GM12878 (cell line): ENCODE data around the gene ANLN. TPM values are rescaled to one million over a fixed set of nuclear protein-coding genes. Genes with fewer than 3 reads are reported as not detected.

Experiments used
- ATAC-seq: fragments of 200-7000 bp; cut with Tn5 transposase; 3 replicates; pipeline ENCODE4 v1.9.1; 2020; ENCODE audit warnings: mild to moderate bottlenecking, moderate library complexity
- BruUV-seq: library from RNA; stranded (reverse); fragments of 400-500 nt; replicated peaks from 2 replicates; lab custom pipeline; 2021; lab: Mats Ljungman, UMichigan
- CTCF ChIA-PET: fragments of 300-600 bp; sonication (Branson Sonifier 250); formaldehyde crosslinking; extraction: SDS; loops from one replicate; lab custom pipeline; 2021; ENCODE audit warnings: inconsistent platforms; lab: Yijun Ruan, JAX
- POLR2A ChIA-PET: fragments of 350-600 bp; formaldehyde crosslinking; extraction: SDS; loops from one replicate; lab custom pipeline; 2021; ENCODE audit warnings: inconsistent platforms; lab: Charles Lee
- RAD21 ChIA-PET: fragments of 300-600 bp; sonication (Branson Sonifier 250); formaldehyde crosslinking; loops from one replicate; lab custom pipeline; 2023; ENCODE audit warnings: antibody characterized with exemption; ENCODE audit not compliant: unreplicated experiment; lab: Charles Lee
- SMC1A ChIA-PET: fragments of 300-600 bp; sonication (Branson Sonifier 250); formaldehyde crosslinking; loops from one replicate; lab custom pipeline; 2023; ENCODE audit not compliant: unreplicated experiment, uncharacterized antibody; lab: Charles Lee
- DNase-seq: peaks from one replicate; pipeline ENCODE4 v3.0.0-alpha.2; 2011; ENCODE audit warnings: low read depth, low spot score
- FAIRE-seq: peaks from 3 replicates; lab custom pipeline; 2011; peaks lifted over from hg19 to GRCh38; lab: Jason Lieb, UNC
- H2AFZ ChIP-seq: 2 replicates; pipeline ENCODE4 v1.6.0; 2011; ENCODE audit warnings: low read depth, low read length, control low read depth; ENCODE audit not compliant: control insufficient read depth
- H3K27ac ChIP-seq: 2 replicates; pipeline ENCODE4 v1.5.1; 2011; ENCODE audit warnings: control low read depth; ENCODE audit not compliant: control insufficient read depth, insufficient read depth
- H3K27me3 ChIP-seq, 2 experiments: replicated peaks in 1 of 2; 2 replicates each; pipeline versions ENCODE4 v1.6.0 to v1.6.1; 2011; ENCODE audit warnings: low read length in 1 of 2; ENCODE audit not compliant: control insufficient read depth in 2 of 2, insufficient read depth in 2 of 2
- H3K36me3 ChIP-seq, 2 experiments: 2 replicates each; pipeline ENCODE4 v1.5.1; 2011; ENCODE audit warnings: low read length in 1 of 2; ENCODE audit not compliant: control insufficient read depth in 2 of 2, insufficient read depth in 2 of 2
- H3K4me1 ChIP-seq: 2 replicates; pipeline ENCODE4 v1.6.1; 2011; ENCODE audit warnings: mild to moderate bottlenecking, low read length, moderate library complexity, mixed read lengths; ENCODE audit not compliant: control insufficient read depth, insufficient read depth
- H3K4me2 ChIP-seq: 2 replicates; pipeline ENCODE4 v1.6.0; 2011; ENCODE audit warnings: control low read depth; ENCODE audit not compliant: control insufficient read depth, insufficient read depth
- H3K4me3 ChIP-seq: fragments of 200-600 bp; sonication (generic); 2 replicates; pipeline ENCODE4 v1.5.1; 2016
- H3K79me2 ChIP-seq: 2 replicates; pipeline ENCODE4 v1.6.0; 2011; ENCODE audit warnings: low read length; ENCODE audit not compliant: control insufficient read depth, insufficient read depth
- H3K9ac ChIP-seq: 2 replicates; pipeline ENCODE4 v1.8.0; 2011; ENCODE audit warnings: low read length, control low read depth, mixed read lengths; ENCODE audit not compliant: control insufficient read depth, insufficient read depth
- H3K9me3 ChIP-seq: replicated peaks from 3 replicates; pipeline ENCODE4 v1.5.1; 2011; ENCODE audit warnings: mild to moderate bottlenecking, low read length; ENCODE audit not compliant: control insufficient read depth, insufficient read depth
- H4K20me1 ChIP-seq: 2 replicates; pipeline ENCODE4 v1.6.0; 2011; ENCODE audit not compliant: control insufficient read depth, insufficient read depth
- BHLHE40 ChIP-seq, 2 experiments: fragments of 450-650 bp in 1 of 2; IDR thresholded peaks; 2 replicates each; pipeline ENCODE4 v1.6.1; 2011 to 2017; ENCODE audit warnings: low read depth in 2 of 2, borderline replicate concordance in 1 of 2, improper control_type of control experiment in 1 of 2, low read length in 1 of 2, mild to moderate bottlenecking in 1 of 2
- CREM ChIP-seq: IDR thresholded peaks from 2 replicates; pipeline ENCODE4 v1.6.1; 2014; ENCODE audit warnings: antibody characterized with exemption, low read depth
- E4F1 ChIP-seq: fragments of 450-650 bp; IDR thresholded peaks from 2 replicates; pipeline ENCODE4 v1.6.1; 2018; ENCODE audit warnings: borderline replicate concordance, mild to moderate bottlenecking; ENCODE audit not compliant: partially characterized antibody
- EED ChIP-seq: sonication (generic); IDR thresholded peaks from 2 replicates; pipeline ENCODE4 v1.6.1; 2016; ENCODE audit warnings: antibody characterized with exemption, low read depth
- EGR1 ChIP-seq, 2 experiments: IDR thresholded peaks; 1 replicate in 1 of 2; 2 replicates in 1 of 2; pipeline ENCODE4 v1.6.1; 2011 to 2012; ENCODE audit warnings: low read depth in 2 of 2, low read length in 2 of 2, borderline replicate concordance in 1 of 2, mild to moderate bottlenecking in 1 of 2, moderate library complexity in 1 of 2
- EZH2 ChIP-seq: IDR thresholded peaks from 2 replicates; pipeline ENCODE4 v1.6.1; 2012; ENCODE audit warnings: low read depth, mild to moderate bottlenecking, control low read depth, inconsistent platforms, low read length, borderline replicate concordance; ENCODE audit not compliant: control insufficient read depth
- FOS ChIP-seq: IDR thresholded peaks from 3 replicates; pipeline ENCODE4 v1.6.1; 2011; ENCODE audit warnings: borderline replicate concordance; ENCODE audit not compliant: insufficient read length; ENCODE audit errors: extremely low read depth
- JUNB ChIP-seq: IDR thresholded peaks from 2 replicates; pipeline ENCODE4 v1.6.1; 2016; ENCODE audit warnings: antibody characterized with exemption, mild to moderate bottlenecking
- MLLT1 ChIP-seq: fragments of 450-650 bp; IDR thresholded peaks from 2 replicates; pipeline ENCODE4 v1.6.1; 2016; ENCODE audit warnings: mild to moderate bottlenecking
- MTA2 ChIP-seq: fragments of 450-650 bp; IDR thresholded peaks from 2 replicates; pipeline ENCODE4 v1.6.1; 2016; ENCODE audit warnings: low read depth, mild to moderate bottlenecking, moderate library complexity
- PAX5 ChIP-seq: IDR thresholded peaks from 2 replicates; pipeline ENCODE4 v1.6.1; 2011; ENCODE audit warnings: low read depth, low read length, borderline replicate concordance
- POU2F2 ChIP-seq: IDR thresholded peaks from 3 replicates; pipeline ENCODE4 v1.6.1; 2011; ENCODE audit warnings: low read depth, mild to moderate bottlenecking, low read length, borderline replicate concordance
- RAD21 ChIP-seq: IDR thresholded peaks from 2 replicates; pipeline ENCODE4 v1.6.1; 2011; ENCODE audit warnings: mild to moderate bottlenecking, low read depth, low read length, moderate library complexity; ENCODE audit not compliant: insufficient read depth
- SUPT20H ChIP-seq: IDR thresholded peaks from 2 replicates; pipeline ENCODE4 v1.6.1; 2011; ENCODE audit warnings: low read depth, mild to moderate bottlenecking, low read length, moderate library complexity, borderline replicate concordance; ENCODE audit not compliant: control insufficient read depth
- WGBS: methylation state at CpG from one replicate; pipeline ENCODE4 v1.1.6; 2016; ENCODE audit warnings: low lambda C conversion rate; ENCODE audit not compliant: insufficient replicate concordance, insufficient coverage; ENCODE audit errors: missing lambda C conversion rate; 5-methylcytosine and 5-hydroxymethylcytosine counted together
- in situ Hi-C: fragments of 300-500 bp; cut with MboI; formaldehyde crosslinking; loops from 9 replicates; pipeline ENCODE4 v1.14.3; 2018; ENCODE audit warnings: mixed read lengths
- intact Hi-C: fragments of 100-400 bp; cut with micrococcal nuclease; formaldehyde crosslinking; loops from one replicate; pipeline ENCODE4 v1.14.2; 2022; ENCODE audit not compliant: unreplicated experiment
- polyA plus RNA-seq, 11 experiments: library from polyadenylated mRNA; depleted of rRNA in 4 of 11; unstranded in 6 of 11; stranded (reverse) in 5 of 11; fragments of >200 nt; fragmentation: Nextera tagmentation in 4 of 11; fragmentation: Illumina TruSeq in 1 of 11; extraction: Ambion mirVana in 4 of 11; extraction: Trizol in 1 of 11; gene quantifications; 1 replicate in 1 of 11; 2 replicates in 10 of 11; pipeline versions ENCODE4 v1.2.1 to v1.2.3, GENCODE V29; 2011 to 2016; ENCODE audit warnings: inconsistent platforms in 2 of 11, missing spikeins in 2 of 11, low read depth in 1 of 11
- total RNA-seq, 4 experiments: library from RNA; depleted of rRNA in 3 of 4; stranded (reverse); fragments of >200 nt in 3 of 4; fragmentation: Illumina TruSeq in 1 of 4; extraction: Trizol in 1 of 4; gene quantifications; 2 replicates each; pipeline versions ENCODE4 v1.2.1 to v1.2.3, GENCODE V29; 2013 to 2021
- TF ChIP-seq, protein P1 (sequence below): fragments of 450-650 bp; IDR thresholded peaks from 2 replicates; pipeline ENCODE4 v1.6.1; 2016; ENCODE audit warnings: mild to moderate bottlenecking
- TF ChIP-seq, protein P2 (sequence below): fragments of 450-650 bp; conservative IDR thresholded peaks from 2 replicates; pipeline ENCODE4 v1.6.1; 2017; ENCODE audit warnings: mild to moderate bottlenecking, moderate library complexity

The ANLN gene
- total and polyA plus RNA-seq, 10 of the 15 experiments (the other 5 are each of a cell fraction or from before 2014, with no cell fraction given): 9.5 to 32.1 (median 24.2) TPM

DNA sequence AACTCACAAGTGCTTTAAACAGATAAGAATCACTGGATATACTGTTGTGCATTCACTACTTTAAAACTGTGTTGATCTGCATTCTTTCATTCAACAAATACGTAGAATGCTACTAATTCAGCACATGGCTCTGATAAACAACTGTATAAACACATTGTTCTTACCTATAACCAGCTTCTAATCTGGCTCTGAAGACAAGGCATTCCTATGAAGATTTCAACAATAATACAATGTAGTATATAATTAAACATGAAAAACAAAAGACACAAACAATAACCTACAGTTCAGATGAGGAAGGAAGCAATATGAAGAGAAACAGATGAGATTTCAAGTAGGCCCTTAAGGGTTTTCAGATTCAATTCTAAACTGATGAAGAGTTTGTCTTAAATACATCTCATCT lies 31.1 kb upstream of the ANLN start:
- H3K4me2 ChIP-seq: no peak overlapping the region
- no peak for TF ChIP-seq FOS
- TF ChIP-seq MTA2: no peak
- no peak for TF ChIP-seq E4F1
- TF ChIP-seq EZH2: no peak
- TF ChIP-seq, protein P1, sequence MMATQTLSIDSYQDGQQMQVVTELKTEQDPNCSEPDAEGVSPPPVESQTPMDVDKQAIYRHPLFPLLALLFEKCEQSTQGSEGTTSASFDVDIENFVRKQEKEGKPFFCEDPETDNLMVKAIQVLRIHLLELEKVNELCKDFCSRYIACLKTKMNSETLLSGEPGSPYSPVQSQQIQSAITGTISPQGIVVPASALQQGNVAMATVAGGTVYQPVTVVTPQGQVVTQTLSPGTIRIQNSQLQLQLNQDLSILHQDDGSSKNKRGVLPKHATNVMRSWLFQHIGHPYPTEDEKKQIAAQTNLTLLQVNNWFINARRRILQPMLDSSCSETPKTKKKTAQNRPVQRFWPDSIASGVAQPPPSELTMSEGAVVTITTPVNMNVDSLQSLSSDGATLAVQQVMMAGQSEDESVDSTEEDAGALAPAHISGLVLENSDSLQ: no peak
- TF ChIP-seq SUPT20H: no peak
- no peak for TF ChIP-seq MLLT1
- TF ChIP-seq POU2F2: no peak
- no peak for TF ChIP-seq PAX5
- TF ChIP-seq EGR1 (IDR thresholded peaks at IDR 0.05; ENCODE audit: borderline replicate concordance in 1 of 2, low read depth in 2 of 2, low read length in 2 of 2): no peak
- no peak for TF ChIP-seq BHLHE40 (IDR thresholded peaks at IDR 0.05; ENCODE audit: borderline replicate concordance in 1 of 2, low read depth in 2 of 2, low read length in 1 of 2)
- TF ChIP-seq EED: no peak
- TF ChIP-seq, protein P2, sequence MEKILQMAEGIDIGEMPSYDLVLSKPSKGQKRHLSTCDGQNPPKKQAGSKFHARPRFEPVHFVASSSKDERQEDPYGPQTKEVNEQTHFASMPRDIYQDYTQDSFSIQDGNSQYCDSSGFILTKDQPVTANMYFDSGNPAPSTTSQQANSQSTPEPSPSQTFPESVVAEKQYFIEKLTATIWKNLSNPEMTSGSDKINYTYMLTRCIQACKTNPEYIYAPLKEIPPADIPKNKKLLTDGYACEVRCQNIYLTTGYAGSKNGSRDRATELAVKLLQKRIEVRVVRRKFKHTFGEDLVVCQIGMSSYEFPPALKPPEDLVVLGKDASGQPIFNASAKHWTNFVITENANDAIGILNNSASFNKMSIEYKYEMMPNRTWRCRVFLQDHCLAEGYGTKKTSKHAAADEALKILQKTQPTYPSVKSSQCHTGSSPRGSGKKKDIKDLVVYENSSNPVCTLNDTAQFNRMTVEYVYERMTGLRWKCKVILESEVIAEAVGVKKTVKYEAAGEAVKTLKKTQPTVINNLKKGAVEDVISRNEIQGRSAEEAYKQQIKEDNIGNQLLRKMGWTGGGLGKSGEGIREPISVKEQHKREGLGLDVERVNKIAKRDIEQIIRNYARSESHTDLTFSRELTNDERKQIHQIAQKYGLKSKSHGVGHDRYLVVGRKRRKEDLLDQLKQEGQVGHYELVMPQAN: no peak
- TF ChIP-seq JUNB: no peak
- TF ChIP-seq CREM: no peak
- no peak for TF ChIP-seq RAD21
- no peaks in the 10 kb centered on the region for H3K4me1 ChIP-seq
- no TSS peak for BruUV-seq
- 6% methylated on average over 1 of the region's 1 CpG for WGBS
- no peak overlapping the region for H3K27ac ChIP-seq
- no peaks in the 10 kb centered on the region; a peak in 1 of 4 replicates for H3K27me3 ChIP-seq
- no peak for ATAC-seq
- CTCF ChIA-PET: interaction anchor here (1.3 to 4.5 kb wide), 2 partner anchors 9 to 40 kb away, joined by 8 to 18 read pairs; a partner anchor contains a TSS
- RAD21 ChIA-PET: no interaction called here
- H2AFZ ChIP-seq: no peak overlapping the region
- H3K4me3 ChIP-seq: no peak overlapping the region
- SMC1A ChIA-PET: interaction anchor here (1.1 kb wide), 1 partner anchor 8 kb away, joined by 7 read pairs; a partner anchor contains a TSS
- in situ Hi-C loops (no loop called here), intact Hi-C loops (no loop called here)
- H3K9me3 ChIP-seq: no peaks in the 10 kb centered on the region
- no peak for FAIRE-seq
- no peaks in the 10 kb centered on the region for H4K20me1 ChIP-seq
- POLR2A ChIA-PET: no interaction called here
- no peaks in the 10 kb centered on the region for H3K36me3 ChIP-seq
- no peaks in the 10 kb centered on the region for H3K79me2 ChIP-seq
- DNase-seq: no peak
- H3K9ac ChIP-seq: no peak overlapping the region
